Left hindlimb (tissue), 1 donor: ENCODE measurements around the gene TMEM222.
"Not testable (repeated sequence)": the region's sequence is repeated elsewhere in the genome, so short reads cannot be mapped to it uniquely, and the experiment has no call there.

Experiments used
- DNase-seq: peaks from one replicate; pipeline ENCODE4 v3.0.0-alpha.2; 2018

The TMEM222 gene, protein sequence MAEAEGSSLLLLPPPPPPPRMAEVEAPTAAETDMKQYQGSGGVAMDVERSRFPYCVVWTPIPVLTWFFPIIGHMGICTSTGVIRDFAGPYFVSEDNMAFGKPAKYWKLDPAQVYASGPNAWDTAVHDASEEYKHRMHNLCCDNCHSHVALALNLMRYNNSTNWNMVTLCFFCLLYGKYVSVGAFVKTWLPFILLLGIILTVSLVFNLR

DNA sequence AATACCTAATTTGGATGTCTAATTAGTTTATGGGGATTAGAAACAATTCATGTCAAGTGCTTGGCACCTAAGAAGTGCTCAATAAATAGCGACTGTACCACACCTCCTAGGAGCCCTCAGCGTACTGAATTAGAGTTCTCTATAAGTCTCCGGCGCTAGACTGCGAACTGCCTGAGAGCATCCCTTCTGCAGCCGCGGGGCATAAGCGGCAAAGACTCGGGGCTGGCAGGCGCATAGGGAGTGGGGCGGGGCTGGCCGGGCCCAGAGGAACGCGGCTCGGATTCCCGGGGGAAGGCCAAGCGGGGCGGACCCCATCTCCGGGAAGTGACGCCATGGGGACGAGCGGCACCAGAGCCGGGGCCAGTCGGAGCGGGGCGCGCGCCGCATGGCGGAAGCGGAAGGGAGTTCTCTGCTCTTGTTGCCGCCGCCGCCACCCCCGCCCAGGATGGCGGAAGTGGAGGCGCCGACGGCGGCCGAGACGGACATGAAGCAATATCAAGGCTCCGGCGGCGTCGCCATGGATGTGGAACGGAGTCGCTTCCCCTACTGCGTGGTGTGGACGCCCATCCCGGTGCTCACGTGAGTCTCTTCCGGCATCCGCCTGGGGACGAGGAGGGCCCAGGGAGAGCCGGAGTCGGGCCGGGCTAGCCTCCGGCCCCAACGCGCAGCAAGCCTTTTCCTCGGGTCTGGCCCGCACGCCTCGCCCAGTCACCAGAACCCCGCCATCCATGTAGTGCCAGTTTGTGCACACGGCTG, at the start of gene TMEM222:
TMEM222 (plus strand) TSS at position 351 of the 756 bp plus-strand sequence; CDS start at position 386, 35 bp downstream.
- DNase-seq = peak; percentile 97

- DNase-seq = no peak
Observed at GRCh38 chr1:27274204-27274603, 47.8 kb upstream of the TMEM222 start.

- no peak for DNase-seq
Observed at GRCh38 chr1:27275696-27276095, 46.3 kb upstream of the TMEM222 start.

- peak; percentile 83 for DNase-seq
Observed at GRCh38 chr1:27284425-27285273, 37.3 kb upstream of the TMEM222 start.

GRCh38 chr1:27285274-27285660, 36.7 kb upstream of the TMEM222 start:
- DNase-seq = no peak

DNA sequence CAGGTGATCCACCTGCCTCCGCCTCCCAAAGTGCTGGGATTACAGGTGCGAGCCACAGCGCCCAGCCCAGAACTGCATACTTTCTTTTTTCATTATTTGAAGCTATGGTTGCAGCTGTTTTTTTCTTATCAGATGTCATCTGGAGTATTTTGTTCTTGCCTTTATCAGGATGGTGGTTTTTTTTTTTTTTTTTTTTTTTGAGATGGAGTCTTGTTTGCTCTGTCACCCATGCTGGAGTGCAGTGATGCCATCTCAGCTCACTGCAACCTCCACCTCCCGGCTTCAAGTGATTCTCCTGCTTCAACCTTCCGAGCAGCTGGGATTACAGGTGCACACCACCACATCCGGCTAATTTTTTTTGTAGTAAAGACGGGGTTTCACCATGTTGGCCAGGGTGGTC, 36.1 kb upstream of the TMEM222 start:
- DNase-seq = not testable (repeated sequence)

GRCh38 chr1:27289125-27289524, 32.8 kb upstream of the TMEM222 start:
- not testable (repeated sequence) for DNase-seq

GRCh38 chr1:27290581-27290980, 31.4 kb upstream of the TMEM222 start:
- DNase-seq = no peak

DNA sequence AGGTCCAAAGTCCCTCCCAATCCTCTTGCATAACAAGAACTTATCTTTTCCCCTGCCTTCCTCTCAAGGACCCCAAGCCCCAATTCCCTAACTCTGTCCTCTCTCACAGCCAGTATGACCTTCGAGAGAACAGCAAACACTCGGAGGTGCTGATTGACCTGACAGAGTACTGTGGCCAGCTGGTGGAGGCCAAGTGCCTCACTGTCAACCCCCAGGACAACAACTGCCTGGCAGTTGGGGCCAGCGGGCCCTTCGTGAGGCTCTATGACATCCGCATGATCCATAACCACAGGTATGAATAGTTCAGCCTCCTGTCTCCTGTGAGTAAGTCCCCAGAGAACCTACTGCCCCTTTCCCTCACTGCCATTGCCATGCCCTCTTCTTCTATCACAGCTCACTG, 29.9 kb upstream of the TMEM222 start:
- DNase-seq = no peak

- no peak for DNase-seq
Observed at GRCh38 chr1:27293915-27294314, 28.0 kb upstream of the TMEM222 start.

DNA sequence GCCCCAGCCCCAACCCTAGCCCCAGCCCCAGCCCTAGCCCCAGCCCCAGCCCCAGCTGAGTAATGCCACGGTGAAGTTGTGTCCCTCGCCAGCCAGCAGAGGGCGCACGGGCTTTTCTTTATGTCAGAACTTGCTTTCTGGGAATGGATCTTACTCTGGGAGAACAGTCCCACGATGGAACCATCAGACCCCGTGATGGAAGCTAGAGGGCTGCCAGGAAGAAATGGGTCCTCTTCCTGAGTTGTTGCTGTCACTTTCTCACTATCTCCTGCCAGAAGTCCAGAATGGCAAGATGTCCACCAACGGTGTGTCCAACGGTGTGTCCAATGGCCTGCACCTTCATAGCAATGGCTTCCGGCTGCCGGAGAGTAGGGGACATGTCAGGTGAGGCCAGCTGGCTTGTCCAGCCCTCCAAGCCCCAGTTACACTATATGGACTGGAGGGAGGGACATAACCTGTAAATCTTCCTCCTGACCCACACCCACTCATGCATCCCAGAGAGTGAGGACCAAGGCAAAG, 25.1 kb upstream of the TMEM222 start:
- peak; percentile 72 for DNase-seq

DNA sequence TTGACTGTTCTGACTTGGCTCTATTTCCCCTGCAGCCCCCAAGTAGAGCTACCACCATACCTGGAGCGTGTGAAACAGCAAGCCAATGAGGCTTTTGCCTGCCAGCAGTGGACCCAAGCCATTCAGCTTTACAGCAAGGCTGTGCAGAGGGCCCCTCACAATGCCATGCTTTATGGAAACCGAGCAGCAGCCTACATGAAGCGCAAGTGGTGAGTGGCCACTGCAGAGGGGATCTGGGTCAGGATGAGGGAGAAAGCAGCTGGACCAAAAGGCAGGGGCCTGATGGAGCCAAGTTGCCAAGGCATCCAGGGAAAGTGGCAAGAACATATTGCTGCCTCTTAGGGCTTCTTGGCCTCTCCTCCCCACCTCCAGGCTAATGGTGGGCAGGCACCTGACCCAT, 24.1 kb upstream of the TMEM222 start:
- DNase-seq = no peak

DNA sequence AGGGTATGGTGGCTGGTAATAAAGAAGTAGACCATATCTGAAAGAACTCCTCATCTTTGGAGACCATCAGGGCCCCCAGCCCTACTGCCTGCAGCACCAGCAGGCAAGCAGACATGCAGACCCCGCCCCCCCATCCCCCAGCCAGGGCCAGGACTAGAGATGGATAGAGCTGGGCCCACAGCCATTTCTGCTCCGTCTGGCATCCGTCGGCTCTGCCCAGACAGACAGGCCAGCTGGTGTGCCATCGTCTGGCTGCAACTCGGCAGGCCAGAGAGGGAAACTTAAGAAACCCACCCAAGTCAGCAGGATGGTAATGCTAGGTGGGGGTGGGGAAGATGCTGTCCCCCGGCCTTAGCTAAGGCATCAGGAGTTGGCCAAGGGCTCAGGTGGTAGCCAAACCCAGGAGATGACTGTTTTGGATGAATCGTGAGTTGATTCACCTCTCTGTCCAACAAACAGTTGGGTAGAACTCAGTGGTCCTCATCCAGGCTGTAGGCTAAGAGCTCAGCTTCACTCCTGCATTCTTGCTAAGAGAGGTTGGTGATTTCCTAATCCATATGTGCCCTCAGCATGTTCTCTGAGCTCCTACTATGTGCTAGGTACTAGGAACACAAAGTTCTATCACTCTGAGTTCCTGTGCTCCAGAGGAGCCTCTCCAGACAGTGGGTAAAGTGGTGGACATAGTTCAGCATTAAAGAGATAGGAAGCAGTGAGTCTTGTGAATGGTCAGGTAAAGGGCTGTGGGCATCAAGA, 23.2 kb upstream of the TMEM222 start:
- DNase-seq = no peak

DNA sequence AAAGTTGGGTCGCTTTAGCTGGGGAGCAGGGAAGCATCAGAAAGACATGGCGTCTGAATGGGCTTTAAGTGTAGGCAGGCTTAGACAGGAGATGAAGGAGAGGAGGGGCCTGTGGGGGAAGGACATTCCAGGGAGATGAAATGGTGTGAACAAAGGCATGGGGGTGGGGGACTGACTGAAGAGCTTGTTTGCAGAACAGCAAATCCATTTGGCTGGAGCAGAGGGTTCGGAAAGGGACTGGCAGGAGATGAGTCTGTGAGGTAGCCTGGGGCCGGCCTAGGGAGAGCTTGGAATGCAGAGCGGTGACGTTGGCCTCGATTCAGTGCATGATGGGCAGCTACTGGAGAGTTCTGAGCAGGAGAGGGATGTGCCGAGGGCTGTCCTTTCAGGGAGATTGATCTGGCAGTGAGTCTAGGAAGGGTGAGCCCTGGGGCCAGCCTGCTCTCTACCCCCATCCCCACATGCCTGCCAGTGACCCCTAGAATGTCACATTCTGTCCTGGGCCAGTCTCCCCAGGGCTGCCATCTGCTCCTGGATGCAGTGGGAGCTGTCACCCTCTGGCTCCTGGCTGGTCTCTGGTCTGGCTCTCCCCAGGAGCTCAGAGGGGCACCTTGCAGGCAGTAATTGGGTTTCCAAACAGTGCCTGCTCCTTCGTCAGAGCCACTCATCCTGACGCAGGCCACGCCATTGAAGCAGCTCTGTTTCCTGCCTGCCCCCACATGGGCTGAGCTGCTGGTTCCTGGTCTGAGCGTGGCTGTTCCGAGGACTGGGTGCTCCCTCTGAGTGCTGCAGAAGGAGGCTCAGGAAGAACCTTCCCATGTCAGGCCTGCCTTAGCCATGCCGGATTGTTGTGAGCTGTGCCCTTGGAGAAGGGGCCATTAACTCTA, 22.3 kb upstream of the TMEM222 start:
- peak; percentile 89 for DNase-seq

GRCh38 chr1:27300341-27301051, 21.5 kb upstream of the TMEM222 start:
- peak; percentile 91 for DNase-seq

GRCh38 chr1:27301052-27301422, 20.9 kb upstream of the TMEM222 start:
- no peak for DNase-seq

DNA sequence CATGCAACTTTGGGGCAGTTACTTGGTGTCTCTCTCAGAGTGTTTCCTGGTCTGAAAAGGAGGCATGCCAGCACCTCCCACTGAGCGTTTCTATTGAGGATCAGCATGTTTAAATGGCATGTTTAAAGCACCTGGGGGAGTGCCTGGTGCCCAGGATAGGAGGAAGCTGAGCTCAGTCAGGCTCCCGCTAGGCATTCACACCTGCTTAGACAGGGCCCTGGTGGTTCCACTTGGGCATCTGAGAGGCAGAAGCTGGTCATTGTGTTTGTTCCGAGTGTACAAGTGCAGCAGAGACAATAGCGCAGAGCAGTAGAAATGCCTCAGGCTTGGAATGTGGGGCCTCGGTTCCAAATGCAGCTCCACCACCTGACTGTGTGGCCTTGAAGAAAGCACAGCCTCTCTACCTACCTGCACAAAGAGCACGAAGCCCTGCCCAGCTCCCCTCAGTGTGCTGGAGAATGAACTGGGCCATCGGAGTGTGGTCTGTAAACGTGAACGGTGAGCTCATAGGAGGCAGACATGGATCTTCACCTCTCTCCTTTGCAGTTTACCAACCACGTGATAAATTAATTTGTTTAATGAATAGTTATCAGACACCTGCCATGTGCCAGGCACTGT, 20.3 kb upstream of the TMEM222 start:
- DNase-seq = no peak

DNA sequence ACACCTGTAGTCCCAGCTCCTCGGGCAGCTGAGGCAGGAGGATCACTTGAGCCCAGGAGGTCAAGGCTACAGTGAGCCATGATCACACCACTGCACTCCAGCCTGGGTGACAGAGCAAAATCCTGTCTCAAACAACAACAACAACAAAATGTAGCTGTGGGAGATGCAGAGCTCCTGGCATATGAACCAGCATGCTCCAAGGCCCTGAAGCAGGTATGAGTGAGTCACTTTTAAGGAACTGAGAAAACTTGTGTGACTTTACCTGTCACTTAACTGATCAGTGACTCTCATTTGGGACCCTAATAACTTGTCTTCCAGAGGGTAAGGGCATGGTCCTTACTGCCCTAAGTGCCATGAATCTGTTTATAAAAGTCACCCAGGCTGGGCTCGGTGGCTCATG, 19.4 kb upstream of the TMEM222 start:
- DNase-seq = no peak

- DNase-seq = no peak
Observed at GRCh38 chr1:27303509-27303908, 18.5 kb upstream of the TMEM222 start.

DNA sequence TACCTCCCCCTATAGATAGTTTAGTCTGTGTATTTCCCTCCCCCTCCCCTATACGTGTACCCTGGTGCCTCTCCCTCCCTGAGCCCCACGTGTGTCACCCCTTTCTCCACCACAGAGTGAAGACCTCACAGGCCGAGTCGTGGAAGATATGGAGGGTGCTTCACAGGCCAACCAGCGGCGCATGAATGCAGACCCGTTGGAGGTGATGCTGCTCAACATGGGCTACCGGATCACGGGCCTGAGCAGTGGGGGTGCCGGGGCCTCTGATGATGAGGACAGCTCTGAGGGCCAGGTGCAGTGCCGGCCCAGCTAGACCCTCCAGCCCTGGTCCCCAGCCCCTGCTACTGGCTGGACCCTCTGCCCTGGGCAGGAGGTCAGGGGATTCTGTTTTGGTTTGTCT, 15.9 kb upstream of the TMEM222 start:
- no peak for DNase-seq
